NCI-H2107 treated with DMSO at 0.1 percent for 48 hours (cell line): Measurements from ENCODE around the gene ACTG2.

Experiments used
- DNase-seq: peaks from one replicate; lab custom pipeline; 2025; ENCODE audit not compliant: unreplicated experiment; lab: John Stamatoyannopoulos, UW

ACTG2 gene

DNA sequence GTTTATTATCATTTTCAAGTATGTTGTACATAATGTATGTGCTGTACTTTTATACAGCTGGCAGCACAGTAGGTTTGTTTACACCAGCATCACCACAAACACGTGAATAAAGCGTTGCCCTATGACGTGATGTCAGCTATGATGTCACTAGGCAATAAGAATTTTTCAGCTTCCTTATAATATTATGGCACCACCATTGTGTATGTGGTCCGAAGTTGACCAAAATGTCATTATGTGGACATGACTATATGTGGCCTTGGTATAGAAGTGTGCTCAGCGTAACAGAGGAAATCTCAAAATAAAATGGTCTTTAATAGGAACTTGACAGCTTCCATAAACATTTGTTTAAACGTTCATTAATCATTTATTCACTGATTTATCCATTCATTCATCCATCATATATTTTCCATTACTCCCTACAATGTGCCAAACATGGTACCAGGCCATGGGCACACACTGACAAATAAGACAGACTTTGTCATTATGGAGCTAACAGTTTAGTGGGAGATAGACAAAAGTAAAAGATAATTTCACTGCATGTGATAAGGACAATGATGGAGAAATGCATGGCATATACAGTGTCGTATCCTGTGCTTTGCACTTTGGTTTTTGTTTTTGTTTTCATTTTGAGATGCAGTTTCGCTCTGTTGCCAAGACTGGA is 18.9 kb downstream of the ACTG2 start:
- DNase-seq = no peak

DNA sequence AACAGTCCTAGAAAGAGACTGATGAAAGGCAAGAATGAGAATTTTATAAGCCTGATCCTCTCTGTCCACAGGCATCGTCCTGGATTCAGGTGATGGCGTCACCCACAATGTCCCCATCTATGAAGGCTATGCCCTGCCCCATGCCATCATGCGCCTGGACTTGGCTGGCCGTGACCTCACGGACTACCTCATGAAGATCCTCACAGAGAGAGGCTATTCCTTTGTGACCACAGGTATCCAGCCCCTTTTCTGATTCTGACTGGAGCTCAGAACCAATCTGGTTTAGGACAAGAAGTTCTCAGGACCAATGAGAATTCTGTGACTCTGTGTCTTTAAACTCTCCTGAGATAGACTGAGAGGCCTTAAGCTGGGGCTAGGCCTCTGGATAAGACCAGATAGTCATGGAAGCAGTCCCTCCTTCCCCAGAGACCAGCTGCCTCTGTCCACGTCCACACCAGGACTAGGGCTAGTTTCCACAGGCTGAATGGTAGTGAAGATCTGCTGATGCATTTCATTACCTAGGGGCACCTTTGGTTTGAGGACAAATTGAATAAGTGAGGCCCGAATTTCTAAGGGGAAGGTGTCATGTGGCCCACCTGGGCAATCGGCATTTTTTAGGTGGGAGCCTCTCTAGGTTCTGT is 20.7 kb downstream of the ACTG2 start:
- no peak for DNase-seq

DNA sequence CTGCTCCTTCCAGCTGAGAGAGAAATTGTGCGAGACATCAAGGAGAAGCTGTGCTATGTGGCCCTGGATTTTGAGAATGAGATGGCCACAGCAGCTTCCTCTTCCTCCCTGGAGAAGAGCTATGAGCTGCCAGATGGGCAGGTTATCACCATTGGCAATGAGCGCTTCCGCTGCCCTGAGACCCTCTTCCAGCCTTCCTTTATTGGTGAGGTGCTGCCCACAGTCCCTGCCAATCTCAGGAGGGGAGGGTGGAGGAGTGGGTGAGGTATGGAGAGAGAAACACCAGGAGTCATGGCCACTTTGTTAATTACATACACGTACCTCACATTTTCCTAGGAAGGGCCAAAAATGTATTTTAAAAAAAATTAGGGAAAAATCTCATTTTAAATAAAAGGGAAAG is 21.9 kb downstream of the ACTG2 start:
- no peak for DNase-seq

DNA sequence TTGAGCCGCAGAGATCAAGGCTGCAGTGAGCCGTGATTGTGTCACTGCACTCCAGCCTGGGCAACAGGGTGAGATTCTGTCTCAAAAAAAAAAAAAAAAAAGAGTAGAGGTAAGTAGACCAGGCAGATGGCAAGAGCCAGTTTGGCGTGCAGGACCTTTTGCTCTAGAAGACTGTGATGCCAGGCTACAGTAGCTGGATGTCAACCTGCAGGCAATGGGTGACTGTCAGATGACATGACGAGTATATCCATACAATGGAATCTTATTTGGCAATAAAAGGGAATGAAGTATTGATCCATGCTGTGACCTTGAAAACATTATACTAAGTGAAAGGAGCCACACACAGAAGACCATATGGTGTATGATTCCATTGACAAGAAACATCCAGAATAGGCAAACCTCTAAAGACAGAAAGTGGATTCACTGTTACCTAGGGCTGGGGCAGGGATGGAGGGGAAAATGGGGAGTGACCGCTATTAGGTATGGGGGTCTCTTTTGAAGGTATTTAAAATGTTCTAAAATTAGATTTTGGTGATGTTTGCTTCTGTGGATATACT is 22.7 kb downstream of the ACTG2 start:
- no peak for DNase-seq

DNA sequence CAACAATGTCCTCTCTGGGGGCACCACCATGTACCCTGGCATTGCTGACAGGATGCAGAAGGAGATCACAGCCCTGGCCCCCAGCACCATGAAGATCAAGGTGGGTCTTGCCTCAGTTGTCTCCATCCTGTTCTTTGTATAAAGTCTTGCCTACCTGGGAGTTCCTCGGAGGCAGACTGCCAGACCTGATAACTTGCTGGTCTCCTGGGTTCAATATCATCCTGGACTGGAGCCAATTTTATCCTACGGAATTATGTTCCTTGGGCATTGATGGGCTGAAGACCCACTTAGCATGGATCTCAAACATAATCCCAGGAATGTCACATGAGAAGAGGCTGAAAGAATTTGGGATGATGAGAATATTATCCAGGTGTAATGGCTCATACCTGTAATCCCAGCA is 23.9 kb downstream of the ACTG2 start:
- no peak for DNase-seq

DNA sequence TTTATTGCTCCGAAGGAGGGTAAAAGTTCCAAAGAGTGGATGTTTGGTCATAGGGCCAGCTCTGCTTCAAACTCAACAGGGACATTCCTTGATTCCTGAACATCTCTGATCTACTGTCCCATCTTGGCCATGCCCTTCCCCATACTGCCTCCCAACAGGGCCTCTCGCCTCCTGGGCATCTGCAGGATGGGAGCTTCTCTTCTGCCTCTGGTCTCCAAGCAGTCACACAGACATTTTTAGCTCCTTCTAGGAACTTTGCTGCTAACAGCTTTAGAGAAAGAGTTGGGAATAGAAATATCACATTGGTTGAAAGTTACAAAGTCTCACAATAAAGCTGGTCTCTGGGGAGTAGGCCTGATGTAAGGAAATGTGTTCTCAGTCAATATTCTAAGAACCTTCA is 24.5 kb downstream of the ACTG2 start:
- no peak for DNase-seq

DNA sequence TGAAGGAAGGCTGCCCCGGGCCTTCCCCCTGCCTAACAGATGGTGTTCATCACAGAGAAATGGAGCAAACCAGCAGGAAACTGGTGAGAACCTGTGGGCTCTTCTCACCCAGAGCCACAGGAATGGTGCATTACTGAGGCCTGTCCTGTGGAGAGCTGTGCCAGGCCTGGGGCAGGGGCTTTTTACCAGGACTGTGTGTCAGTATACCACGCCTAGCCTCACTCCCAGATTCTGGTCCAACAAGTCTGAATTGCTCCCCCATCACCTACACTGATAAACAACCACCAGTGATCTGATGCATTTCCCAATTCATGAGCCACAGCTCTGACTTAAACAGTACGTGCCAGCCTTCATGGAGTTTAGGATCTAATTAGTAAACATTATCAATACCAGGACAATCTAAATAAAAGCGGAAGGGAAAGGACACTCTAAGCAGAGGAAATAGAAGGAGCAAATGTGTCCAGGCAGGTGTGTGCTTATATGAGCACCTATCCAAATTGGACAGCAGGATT is 24.9 kb downstream of the ACTG2 start:
- DNase-seq = no peak

DNA sequence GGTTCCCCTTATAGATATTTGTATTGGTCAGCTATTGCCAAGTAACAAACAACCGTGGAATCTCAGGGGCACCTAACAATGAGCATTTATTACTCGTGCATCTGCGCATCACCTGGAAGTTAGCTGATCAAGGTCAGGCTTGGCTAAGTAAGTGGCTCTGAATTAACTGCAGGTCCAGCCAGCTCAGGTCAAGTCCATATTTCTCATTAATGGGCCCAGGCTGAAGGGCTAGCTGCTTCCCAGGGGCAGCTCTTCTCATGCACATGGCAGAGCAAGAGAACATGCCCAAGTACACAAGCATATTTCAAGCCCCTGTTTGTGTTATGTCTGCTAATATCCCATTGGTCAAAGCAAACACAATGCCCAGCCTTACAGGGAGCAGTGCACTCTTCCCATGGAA is 26.0 kb downstream of the ACTG2 start:
- DNase-seq = no peak

DNA sequence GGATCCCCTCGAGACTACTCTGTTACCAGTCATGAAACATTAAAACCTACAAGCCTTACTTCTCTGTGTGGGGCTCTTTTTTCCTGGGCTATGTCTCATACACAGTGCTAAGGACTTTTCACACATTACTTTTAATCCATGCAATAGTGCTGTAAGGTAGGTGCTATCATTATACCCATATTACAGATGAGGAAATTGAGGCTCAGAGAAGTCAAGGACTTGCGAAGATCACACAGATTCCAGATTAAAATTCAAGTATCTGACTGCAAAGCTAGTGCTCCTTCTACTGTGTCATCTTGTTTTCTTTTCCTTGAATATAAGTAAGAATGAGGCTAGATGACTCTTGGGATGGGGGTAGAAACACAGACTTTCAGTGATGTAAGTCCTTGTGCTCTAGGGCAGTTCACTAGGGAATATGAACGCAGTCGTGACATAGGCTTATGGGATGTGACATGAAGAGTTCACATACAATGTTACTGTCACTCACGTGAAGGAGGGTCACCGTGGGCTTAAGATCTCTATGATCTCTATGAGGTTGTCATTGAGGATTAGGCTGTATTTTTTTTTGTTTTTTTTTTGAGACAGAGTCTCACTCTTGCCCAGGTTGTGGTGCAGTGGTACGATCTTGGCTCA is 26.9 kb downstream of the ACTG2 start:
- DNase-seq = no peak

DNA sequence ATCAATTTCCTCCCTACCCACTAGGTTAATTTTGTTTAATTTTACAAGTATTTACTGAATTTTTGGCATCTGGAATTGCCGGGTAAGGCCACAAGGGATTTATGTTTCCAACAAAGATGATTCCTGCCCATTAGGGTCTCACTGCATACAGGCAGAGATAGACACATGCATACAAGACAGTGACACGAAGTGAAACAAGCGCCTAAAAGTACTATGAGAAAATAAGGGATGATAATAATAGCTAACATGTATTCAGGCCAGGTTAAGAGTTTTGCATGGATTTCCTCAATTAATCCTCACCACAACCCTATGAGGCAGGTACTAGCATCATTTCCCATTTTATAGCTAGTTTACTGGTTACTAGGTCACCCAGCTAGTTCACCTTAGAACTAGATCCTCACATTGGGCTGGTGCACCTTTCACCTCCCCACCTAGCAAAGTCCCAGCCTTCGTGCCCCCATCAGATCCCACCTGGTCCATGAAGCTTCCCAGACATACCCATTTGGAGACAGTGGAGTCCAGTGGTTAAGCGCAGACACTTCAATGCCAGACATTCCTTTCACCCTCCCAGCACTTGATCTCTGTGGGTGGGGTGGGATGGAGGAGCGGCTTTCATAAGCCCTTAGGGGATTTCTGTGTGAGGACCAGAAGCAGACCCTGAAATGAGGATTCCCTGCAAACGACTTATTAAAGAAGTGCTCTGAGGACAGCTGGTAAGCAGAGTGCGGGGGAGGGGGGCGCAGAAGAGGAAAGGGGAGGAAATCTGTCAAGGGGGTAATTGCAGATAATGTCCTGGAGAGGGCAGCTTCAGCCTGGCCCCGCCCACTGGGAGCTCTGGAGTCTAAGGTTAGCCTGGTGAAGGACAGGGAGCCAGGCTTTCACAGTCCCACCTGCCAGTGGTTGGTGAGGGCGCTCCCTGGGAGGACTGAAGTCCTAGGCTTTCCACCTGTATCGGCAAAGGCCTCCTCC is 28.1 kb downstream of the ACTG2 start:
- no peak for DNase-seq

DNA sequence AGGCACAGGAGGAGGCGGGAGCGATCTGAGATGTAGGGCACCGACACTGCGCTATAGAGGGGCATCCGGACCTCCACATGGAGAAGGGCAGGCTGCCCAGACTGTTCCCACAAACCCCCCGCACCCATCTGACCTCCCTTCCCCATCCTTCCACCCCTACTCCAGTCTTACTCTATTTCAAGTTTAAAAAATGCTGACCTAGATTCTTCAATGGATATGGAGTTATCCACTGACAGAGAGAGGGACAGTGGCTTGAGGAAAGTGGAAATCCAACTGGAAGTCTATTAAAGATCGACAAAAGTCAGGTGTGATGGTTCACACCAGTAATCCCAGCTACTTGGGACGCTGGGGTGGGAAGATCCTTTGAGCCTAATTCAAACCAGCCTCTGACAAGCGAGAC is 28.8 kb downstream of the ACTG2 start:
- no peak for DNase-seq

DNA sequence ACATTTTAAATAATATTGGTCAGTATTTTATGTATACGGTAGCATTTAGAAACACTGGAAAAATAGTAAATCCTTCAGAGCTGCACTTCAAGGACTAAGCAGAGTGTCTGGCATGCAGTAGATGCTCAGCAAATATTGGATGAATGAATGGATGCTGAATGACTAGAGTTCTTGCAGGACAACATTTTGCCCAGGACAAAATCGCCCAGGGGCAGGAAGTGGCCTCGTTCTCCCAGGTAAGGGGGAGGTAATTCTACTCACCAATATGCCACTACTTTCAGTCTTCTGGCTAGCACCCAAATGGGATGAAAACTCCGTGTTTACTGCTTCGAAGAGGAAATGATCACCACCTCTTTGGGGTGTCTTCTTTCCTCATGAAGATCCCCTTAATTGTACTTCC is 29.9 kb downstream of the ACTG2 start:
- DNase-seq = no peak

DNA sequence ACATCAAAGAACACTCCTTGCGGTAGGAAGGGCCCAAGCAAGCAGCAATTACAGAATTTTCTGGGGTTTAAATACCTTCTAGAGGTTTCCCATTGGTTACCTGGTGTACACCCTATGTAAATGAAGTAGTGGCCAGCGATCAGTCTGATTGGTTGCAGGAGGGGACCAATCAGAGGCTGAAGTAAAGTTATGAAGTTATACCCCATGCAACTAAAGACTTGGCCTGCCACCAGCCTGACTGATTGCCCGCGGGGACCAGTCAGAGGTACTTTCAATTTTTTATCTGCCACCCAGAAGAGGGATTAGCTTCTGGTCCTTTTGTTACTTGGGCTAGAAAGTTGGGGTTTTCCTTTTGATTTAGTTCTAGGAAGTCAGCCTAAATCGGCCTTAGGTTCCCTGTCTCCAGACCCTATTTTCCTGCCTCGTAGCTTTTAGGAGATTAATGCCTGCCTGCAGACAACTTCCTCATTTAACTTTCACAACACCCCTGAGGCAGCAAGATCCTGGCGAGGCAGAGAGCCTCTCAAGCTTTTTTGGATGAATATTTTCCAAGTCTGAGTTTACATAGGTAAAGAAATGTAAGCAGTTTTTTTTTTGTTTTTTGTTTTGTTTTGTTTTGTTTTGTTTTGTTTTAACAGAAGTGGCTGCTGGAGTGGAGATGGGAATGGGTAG is 32.4 kb downstream of the ACTG2 start:
- DNase-seq = no peak

DNA sequence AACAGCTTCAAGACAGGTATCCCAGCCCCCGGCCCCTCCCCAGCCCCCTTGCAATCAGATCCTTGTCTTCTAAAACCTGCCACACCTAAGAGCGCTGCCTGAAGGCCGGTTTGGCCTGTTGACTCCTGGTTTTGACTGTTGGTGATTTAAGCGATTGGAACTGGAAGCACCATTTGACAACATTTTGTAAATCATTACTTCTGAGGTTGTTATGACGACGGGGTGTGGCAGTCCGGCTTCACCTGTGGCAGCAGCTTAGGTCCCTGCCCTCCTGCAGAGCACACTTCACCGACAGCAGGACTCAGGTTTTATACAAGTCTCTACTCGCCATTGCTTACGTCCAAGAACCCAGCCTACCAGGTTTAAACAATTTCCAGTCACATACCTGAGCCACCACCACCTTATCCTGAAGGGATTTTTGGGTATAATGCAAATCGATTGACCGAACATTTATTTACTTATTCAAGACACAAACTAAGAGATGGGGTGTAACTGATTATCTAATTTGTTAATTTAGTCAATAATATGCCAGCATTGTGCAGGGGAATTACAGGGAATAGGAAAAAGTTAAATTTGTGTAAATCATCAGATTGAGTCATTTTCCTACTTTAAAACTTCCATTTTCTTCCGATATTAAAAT is 33.2 kb downstream of the ACTG2 start:
- no peak for DNase-seq

DNA sequence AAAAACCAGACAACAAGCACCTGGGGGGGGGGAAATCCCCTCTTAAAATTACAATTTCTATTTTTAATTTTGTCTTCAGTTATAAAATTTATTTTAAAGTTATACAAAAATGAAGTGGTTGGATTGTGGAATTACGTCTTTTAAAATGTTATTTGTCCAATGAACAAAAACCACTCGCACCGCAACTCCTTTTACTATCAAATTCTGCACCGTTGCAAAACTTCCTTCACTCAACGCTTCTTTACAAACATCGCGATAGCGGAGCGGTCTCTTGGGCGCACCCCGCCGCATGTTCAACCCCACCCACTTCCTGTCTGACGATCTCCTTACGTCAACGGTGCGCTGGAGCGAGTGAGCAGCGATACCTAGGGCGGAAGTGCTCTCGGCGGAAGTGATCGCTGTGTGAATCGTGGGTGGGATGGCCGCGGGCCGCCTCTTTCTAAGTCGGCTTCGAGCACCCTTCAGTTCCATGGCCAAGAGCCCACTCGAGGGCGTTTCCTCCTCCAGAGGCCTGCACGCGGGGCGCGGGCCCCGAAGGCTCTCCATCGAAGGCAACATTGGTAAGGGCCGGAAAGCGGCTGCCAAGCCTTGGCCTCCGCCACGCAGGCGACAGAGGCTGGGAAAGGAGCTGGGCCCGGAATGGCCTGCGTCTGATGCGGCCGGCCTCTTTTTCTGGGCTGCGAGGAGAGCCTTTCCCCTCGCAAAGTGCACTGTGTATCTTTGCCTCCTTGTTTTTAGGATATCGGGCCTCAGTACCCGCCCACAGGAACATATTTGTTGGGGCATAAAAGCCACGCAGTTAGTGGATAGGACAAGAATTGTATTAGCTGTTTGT is 33.9 kb downstream of the ACTG2 start, which contains the start of gene DGUOK:
DGUOK (plus strand) TSS at position 388 of the 835 bp plus-strand sequence; CDS start at position 419, 31 bp downstream.
- DNase-seq = peak; percentile 97

DNA sequence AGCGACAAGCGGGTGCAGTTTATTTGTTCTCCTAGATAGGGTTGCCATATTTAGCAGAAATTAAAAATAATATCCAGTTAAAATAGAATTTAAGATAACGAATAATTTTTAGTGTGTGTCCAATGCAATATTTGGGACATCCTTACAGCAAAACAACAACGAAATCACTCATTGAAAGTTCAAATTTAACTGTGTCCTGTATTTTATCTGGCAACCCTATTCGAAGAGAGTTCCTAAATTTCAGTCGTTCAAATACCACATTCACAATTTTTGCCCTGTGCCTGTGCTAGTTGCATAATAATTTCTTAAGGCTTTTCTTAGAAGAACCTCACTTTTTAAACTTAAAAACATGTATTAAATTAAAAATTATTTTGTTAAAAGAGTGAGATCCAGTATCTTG is 34.5 kb downstream of the ACTG2 start:
- no peak for DNase-seq

DNA sequence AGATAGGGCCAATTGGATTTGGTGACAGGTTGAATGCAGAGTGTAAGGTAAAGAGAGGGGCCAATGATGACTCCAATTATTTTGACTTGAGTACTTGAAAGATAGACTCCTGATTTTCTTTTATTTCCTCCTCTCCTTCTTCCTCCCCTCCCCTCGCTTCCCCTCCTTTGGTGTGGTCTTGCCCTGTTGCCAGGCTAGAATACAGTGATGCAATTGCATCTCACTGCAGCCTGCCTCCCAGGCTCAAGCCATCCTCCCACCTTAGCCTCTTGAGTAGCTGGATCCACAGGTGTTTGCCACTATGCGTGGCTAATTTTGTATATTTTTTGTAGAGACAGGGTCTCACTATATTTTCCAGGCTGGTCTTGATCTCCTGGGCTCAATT is 36.1 kb downstream of the ACTG2 start:
- no peak for DNase-seq

DNA sequence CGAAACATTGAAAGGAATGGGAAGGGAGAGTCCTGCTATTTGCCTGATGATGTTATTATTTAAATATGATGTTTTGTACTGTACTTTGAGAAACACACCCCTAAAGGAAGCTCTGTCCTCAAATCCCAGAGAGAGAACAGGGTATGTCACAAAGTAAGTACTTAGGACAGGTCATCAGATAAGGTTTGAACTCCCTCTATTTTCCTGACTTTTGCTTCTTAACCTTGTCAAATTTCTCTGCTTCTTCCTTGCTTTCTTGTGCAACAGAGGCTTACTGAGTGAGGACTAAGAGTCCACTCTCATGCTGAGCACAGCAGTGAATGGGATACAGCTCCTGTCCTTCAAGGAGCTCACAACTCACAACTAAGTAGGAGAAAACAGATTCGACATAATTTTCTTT is 37.6 kb downstream of the ACTG2 start:
- DNase-seq = no peak
